HepG2 (cell line): Measurements from ENCODE around the gene GOLGA6C. TPM values are rescaled to one million over a fixed set of nuclear protein-coding genes. Genes with fewer than 3 reads are reported as not detected.

Source experiments
- AGO1 ChIP-seq: fragments of 200-400 bp; formaldehyde crosslinking; IDR thresholded peaks from 2 replicates; pipeline ENCODE4 v1.6.1; 2017; ENCODE audit warnings: mild to moderate bottlenecking, low read depth, low read length, moderate library complexity; ENCODE audit not compliant: poor library complexity, severe bottlenecking
- KLF12 ChIP-seq: sonication (generic); formaldehyde crosslinking; IDR thresholded peaks from 2 replicates; pipeline ENCODE4 v1.4.0; 2020; ENCODE audit warnings: missing genetic modification reagents, borderline replicate concordance
- MEF2D ChIP-seq: sonication (generic); formaldehyde crosslinking; IDR thresholded peaks from 2 replicates; pipeline ENCODE4 v1.5.1; 2020; ENCODE audit warnings: mild to moderate bottlenecking, missing genetic modification reagents
- MXI1 ChIP-seq: IDR thresholded peaks from 3 replicates; pipeline ENCODE4 v1.6.1; 2012; ENCODE audit warnings: low read depth, low read length, inconsistent platforms, borderline replicate concordance
- SP140L ChIP-seq: sonication (generic); formaldehyde crosslinking; IDR thresholded peaks from 2 replicates; pipeline ENCODE4 v1.4.0; 2020; ENCODE audit warnings: missing genetic modification reagents, borderline replicate concordance
- TP53 ChIP-seq: sonication (generic); formaldehyde crosslinking; conservative IDR thresholded peaks from 2 replicates; pipeline ENCODE4 v1.4.0; 2020; ENCODE audit warnings: missing genetic modification reagents
- ZBTB20 ChIP-seq: sonication (generic); formaldehyde crosslinking; IDR thresholded peaks from 2 replicates; pipeline ENCODE4 v1.8.1; 2023; ENCODE audit warnings: missing genetic modification reagents, low read depth, mild to moderate bottlenecking, borderline replicate concordance
- ZFP82 ChIP-seq: sonication (generic); formaldehyde crosslinking; IDR thresholded peaks from 2 replicates; pipeline ENCODE4 v1.5.1; 2020; ENCODE audit warnings: mild to moderate bottlenecking, missing genetic modification reagents, borderline replicate concordance
- ZMAT3 ChIP-seq: sonication (generic); formaldehyde crosslinking; conservative IDR thresholded peaks from 2 replicates; pipeline ENCODE4 v1.7.0; 2021; ENCODE audit warnings: missing genetic modification reagents
- ZNF225 ChIP-seq: sonication (generic); formaldehyde crosslinking; IDR thresholded peaks from 2 replicates; pipeline ENCODE4 v1.4.0; 2020; ENCODE audit warnings: mild to moderate bottlenecking, missing genetic modification reagents
- ZNF550 ChIP-seq: sonication (generic); formaldehyde crosslinking; IDR thresholded peaks from 2 replicates; pipeline ENCODE4 v1.4.0; 2020; ENCODE audit warnings: mild to moderate bottlenecking, missing genetic modification reagents, borderline replicate concordance
- ZNF761 ChIP-seq: sonication (generic); formaldehyde crosslinking; conservative IDR thresholded peaks from 2 replicates; pipeline ENCODE4 v1.4.0; 2020; ENCODE audit warnings: mild to moderate bottlenecking, missing genetic modification reagents
- polyA plus RNA-seq, 8 experiments: library from polyadenylated mRNA; depleted of rRNA in 3 of 8; stranded (reverse) in 7 of 8; unstranded in 1 of 8; fragments of >200 nt; fragmentation: Illumina TruSeq in 4 of 8; extraction: Trizol in 4 of 8; gene quantifications; 2 replicates each; pipeline versions ENCODE4 v1.2.1 to v1.2.3, GENCODE V29; 2011 to 2016; ENCODE audit warnings: low read depth in 4 of 8, missing spikeins in 1 of 8, mixed read lengths in 1 of 8; ENCODE audit not compliant: insufficient read depth in 1 of 8
- total RNA-seq, 5 experiments: library from RNA; depleted of rRNA; stranded (reverse); fragments of >200 nt; fragmentation: Illumina TruSeq; extraction: Trizol; gene quantifications; 2 replicates each; pipeline ENCODE4 v1.2.3, GENCODE V29; 2016; ENCODE audit warnings: low read depth in 1 of 5
- TF ChIP-seq, protein P1 (sequence below): sonication (generic); formaldehyde crosslinking; IDR thresholded peaks from 2 replicates; pipeline ENCODE4 v1.5.1; 2020; ENCODE audit warnings: missing genetic modification reagents, mild to moderate bottlenecking, borderline replicate concordance
- TF ChIP-seq, protein P2 (sequence below): sonication (generic); formaldehyde crosslinking; IDR thresholded peaks from 2 replicates; pipeline ENCODE4 v1.8.0; 2022; ENCODE audit warnings: mild to moderate bottlenecking, missing genetic modification reagents, moderate library complexity
- TF ChIP-seq, protein P3 (sequence below): sonication (generic); IDR thresholded peaks from 2 replicates; pipeline ENCODE4 v1.6.1; 2016; ENCODE audit warnings: low read depth, borderline replicate concordance
- TF ChIP-seq, protein P4 (sequence below): sonication (generic); formaldehyde crosslinking; IDR thresholded peaks from 2 replicates; pipeline ENCODE4 v1.8.0; 2022; ENCODE audit warnings: missing genetic modification reagents, mild to moderate bottlenecking, inconsistent platforms, borderline replicate concordance
- TF ChIP-seq, protein P5 (sequence below): sonication (generic); formaldehyde crosslinking; IDR thresholded peaks from 2 replicates; pipeline ENCODE4 v1.4.0; 2020; ENCODE audit warnings: mild to moderate bottlenecking, missing genetic modification reagents
- TF ChIP-seq, protein P6 (sequence below): sonication (generic); formaldehyde crosslinking; IDR thresholded peaks from 2 replicates; pipeline ENCODE4 v1.4.0; 2020; ENCODE audit warnings: missing genetic modification reagents

The GOLGA6C gene
- total and polyA plus RNA-seq, 2 of the 13 experiments (the other 11 are each of a cell fraction or from before 2014, with no cell fraction given) = not detected

DNA sequence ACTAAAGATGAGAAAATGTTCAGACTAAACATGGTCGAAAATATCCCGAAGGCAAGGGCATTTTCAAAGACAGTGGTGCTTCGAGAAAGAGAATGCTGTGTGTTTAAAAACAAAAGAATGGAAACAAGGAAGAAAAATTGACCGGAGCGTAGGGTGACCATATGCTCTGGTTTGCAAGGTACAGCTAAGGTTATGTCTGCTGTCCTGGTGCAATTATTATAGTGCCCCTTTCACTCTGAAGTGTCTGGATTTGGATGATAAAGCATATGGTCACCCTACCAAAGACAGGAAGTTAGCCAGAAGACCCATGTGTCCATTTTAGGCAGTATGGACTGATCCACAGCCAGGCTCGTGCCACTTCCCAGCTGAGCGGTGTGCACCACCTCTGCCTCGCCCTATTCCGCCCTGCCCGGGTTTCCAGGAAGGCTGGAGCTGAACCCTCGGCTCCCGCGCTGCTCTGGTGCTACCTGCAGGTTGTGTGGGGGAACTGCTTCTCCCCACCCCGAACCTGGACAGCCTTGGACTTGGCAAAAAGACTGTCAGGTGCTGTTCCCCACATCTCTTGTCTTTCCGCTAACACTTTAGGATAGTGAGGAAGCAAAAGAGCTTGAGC lies 49.8 kb downstream of the GOLGA6C start (continued):
- TF ChIP-seq, protein P1, sequence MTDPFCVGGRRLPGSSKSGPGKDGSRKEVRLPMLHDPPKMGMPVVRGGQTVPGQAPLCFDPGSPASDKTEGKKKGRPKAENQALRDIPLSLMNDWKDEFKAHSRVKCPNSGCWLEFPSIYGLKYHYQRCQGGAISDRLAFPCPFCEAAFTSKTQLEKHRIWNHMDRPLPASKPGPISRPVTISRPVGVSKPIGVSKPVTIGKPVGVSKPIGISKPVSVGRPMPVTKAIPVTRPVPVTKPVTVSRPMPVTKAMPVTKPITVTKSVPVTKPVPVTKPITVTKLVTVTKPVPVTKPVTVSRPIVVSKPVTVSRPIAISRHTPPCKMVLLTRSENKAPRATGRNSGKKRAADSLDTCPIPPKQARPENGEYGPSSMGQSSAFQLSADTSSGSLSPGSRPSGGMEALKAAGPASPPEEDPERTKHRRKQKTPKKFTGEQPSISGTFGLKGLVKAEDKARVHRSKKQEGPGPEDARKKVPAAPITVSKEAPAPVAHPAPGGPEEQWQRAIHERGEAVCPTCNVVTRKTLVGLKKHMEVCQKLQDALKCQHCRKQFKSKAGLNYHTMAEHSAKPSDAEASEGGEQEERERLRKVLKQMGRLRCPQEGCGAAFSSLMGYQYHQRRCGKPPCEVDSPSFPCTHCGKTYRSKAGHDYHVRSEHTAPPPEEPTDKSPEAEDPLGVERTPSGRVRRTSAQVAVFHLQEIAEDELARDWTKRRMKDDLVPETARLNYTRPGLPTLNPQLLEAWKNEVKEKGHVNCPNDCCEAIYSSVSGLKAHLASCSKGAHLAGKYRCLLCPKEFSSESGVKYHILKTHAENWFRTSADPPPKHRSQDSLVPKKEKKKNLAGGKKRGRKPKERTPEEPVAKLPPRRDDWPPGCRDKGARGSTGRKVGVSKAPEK (CRISPR knock-in tag) = no peak
- 0 out of 2 replicates have a peak, but pooled peaks have one; percentile 40 for TF ChIP-seq ZNF761 (CRISPR knock-in tag)
- no peak for TF ChIP-seq ZBTB20 (CRISPR knock-in tag)
- TF ChIP-seq AGO1 = no peak
- TF ChIP-seq, protein P2, sequence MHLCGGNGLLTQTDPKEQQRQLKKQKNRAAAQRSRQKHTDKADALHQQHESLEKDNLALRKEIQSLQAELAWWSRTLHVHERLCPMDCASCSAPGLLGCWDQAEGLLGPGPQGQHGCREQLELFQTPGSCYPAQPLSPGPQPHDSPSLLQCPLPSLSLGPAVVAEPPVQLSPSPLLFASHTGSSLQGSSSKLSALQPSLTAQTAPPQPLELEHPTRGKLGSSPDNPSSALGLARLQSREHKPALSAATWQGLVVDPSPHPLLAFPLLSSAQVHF (CRISPR knock-in tag) = no peak
- TF ChIP-seq ZNF550 (CRISPR knock-in tag) = no peak
- no peak for TF ChIP-seq ZNF225 (CRISPR knock-in tag)
- TF ChIP-seq ZMAT3 (CRISPR knock-in tag) = no peak
- TF ChIP-seq KLF12 (CRISPR knock-in tag) = no peak
- no peak for TF ChIP-seq SP140L (CRISPR knock-in tag)
- TF ChIP-seq MXI1 = no peak
- TF ChIP-seq MEF2D = no peak
- no peak for TF ChIP-seq TP53 (CRISPR knock-in tag)
- TF ChIP-seq, protein P3, sequence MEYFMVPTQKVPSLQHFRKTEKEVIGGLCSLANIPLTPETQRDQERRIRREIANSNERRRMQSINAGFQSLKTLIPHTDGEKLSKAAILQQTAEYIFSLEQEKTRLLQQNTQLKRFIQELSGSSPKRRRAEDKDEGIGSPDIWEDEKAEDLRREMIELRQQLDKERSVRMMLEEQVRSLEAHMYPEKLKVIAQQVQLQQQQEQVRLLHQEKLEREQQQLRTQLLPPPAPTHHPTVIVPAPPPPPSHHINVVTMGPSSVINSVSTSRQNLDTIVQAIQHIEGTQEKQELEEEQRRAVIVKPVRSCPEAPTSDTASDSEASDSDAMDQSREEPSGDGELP = peak; percentile 69; the same call in 1 of the 2 replicates
- TF ChIP-seq, protein P4, sequence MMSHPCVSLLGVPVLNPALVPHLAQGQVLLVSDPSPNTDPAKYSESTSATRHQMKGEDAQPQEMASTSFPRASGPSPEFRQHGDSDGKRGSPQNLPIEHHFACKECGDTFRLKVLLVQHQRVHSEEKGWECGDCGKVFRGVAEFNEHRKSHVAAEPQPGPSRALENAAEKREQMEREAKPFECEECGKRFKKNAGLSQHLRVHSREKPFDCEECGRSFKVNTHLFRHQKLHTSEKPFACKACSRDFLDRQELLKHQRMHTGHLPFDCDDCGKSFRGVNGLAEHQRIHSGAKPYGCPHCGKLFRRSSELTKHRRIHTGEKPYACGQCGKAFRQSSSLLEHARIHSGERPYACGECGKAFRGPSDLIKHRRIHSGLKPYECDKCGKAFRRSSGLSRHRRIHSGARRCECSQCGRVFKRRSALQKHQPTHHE (CRISPR knock-in tag) = no peak
- TF ChIP-seq ZFP82 (CRISPR knock-in tag) = no peak
- TF ChIP-seq, protein P5, sequence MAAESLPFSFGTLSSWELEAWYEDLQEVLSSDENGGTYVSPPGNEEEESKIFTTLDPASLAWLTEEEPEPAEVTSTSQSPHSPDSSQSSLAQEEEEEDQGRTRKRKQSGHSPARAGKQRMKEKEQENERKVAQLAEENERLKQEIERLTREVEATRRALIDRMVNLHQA (CRISPR knock-in tag) = no peak
- TF ChIP-seq, protein P6, sequence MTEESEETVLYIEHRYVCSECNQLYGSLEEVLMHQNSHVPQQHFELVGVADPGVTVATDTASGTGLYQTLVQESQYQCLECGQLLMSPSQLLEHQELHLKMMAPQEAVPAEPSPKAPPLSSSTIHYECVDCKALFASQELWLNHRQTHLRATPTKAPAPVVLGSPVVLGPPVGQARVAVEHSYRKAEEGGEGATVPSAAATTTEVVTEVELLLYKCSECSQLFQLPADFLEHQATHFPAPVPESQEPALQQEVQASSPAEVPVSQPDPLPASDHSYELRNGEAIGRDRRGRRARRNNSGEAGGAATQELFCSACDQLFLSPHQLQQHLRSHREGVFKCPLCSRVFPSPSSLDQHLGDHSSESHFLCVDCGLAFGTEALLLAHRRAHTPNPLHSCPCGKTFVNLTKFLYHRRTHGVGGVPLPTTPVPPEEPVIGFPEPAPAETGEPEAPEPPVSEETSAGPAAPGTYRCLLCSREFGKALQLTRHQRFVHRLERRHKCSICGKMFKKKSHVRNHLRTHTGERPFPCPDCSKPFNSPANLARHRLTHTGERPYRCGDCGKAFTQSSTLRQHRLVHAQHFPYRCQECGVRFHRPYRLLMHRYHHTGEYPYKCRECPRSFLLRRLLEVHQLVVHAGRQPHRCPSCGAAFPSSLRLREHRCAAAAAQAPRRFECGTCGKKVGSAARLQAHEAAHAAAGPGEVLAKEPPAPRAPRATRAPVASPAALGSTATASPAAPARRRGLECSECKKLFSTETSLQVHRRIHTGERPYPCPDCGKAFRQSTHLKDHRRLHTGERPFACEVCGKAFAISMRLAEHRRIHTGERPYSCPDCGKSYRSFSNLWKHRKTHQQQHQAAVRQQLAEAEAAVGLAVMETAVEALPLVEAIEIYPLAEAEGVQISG (CRISPR knock-in tag) = peak; percentile 40; the same call in 1 of the 2 replicates
